ENCODE measurements around the gene SDK1. TPM values are rescaled to one million over a fixed set of nuclear protein-coding genes. Genes with fewer than 3 reads are reported as not detected.

Gene SDK1
- polyA plus RNA-seq, 2 of the 4 experiments (the other 2 are of a cell fraction) = 0.12 to 0.28 TPM

DNA sequence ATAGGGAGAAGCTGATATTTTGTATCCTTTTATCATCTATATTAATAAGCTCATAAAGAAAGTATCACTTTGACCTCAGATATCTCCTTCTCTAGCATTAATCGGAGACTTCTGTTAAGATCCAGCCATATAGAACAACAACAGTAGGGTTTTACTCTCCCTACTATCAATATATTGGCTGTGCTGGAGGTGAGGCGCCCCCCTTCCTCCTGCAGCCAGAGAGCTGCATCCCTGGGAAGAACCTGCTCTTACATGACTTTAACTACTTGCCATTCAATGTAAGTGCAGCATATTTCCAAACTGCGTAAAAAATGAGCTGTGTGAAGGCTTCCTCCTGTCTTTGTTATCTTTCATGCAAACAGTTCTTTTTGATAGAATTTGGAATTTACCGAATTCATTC lies 247.8 kb downstream of the SDK1 start:
- WGBS (ENCODE audit: missing lambda C conversion rate) = 25% methylated on average over 4 of the region's 4 CpGs
- ChIA-PET POLR2A (no interaction called here), CTCF (interaction anchor here (0.6 kb wide), 1 partner anchor 167 kb away, joined by 3 read pairs; no protein-coding TSS in a partner anchor)
- H3K4me3 ChIP-seq = no peak overlapping the region
- ATAC-seq (no peak), FAIRE-seq (no peak), DNase-seq (ENCODE audit: low read depth in 1 of 2, low spot score in 1 of 2) (no peak)
- no peak for TF ChIP-seq FOXS1 (CRISPR knock-in tag; IDR thresholded peaks at IDR 0.05)
- TF ChIP-seq KDM5A (IDR thresholded peaks at IDR 0.05) = no peak
- TF ChIP-seq JUNB (IDR thresholded peaks at IDR 0.05) = no peak
- no peak for TF ChIP-seq PHF8 (IDR thresholded peaks at IDR 0.05; ENCODE audit: borderline replicate concordance, low read depth)
- TF ChIP-seq RARB (CRISPR knock-in tag; IDR thresholded peaks at IDR 0.05) = no peak
- no peak for TF ChIP-seq GATA3 (IDR thresholded peaks at IDR 0.05; ENCODE audit: borderline replicate concordance)
- TF ChIP-seq EHF (CRISPR knock-in tag; IDR thresholded peaks at IDR 0.05) = no peak
- no peak for TF ChIP-seq FOSL2 (IDR thresholded peaks at IDR 0.05)
- no peak for TF ChIP-seq FOSL2 (CRISPR knock-in tag; IDR thresholded peaks at IDR 0.05)
- H3K4me2 ChIP-seq = no peak overlapping the region
- no peak overlapping the region for H3K27ac ChIP-seq
- no peaks in the 10 kb centered on the region for H3K9me3 ChIP-seq
- no peaks in the 10 kb centered on the region for H3K4me1 ChIP-seq

DNA sequence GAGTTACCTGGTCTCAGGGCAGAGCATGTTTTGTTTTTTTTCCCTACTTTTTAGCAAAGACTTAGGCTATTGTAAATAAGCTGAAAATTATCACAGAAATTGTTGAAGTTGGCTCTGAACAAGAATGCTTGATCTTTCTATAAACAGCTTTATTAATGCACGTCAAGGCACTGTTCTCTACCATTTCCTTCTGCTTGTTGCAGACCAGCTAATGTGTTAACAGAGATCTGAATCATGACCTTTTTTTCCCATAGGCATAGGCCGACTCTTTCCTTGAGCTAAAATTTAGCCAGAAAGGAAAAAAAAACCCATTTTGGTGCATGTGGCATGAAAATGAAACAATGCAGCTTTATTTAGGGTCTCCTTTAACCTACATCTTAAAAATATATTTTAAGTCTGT lies 248.5 kb downstream of the SDK1 start:
- H3K4me1 ChIP-seq = no peaks in the 10 kb centered on the region
- CTCF ChIA-PET = interaction anchor here (1.1 kb wide), 1 partner anchor 241 kb away, joined by 3 read pairs; no protein-coding TSS in a partner anchor
- no peaks in the 10 kb centered on the region; the same call in 2 of the 3 replicates for H3K9me3 ChIP-seq
- TF ChIP-seq HDAC2 (IDR thresholded peaks at IDR 0.05) (no peak), CHD2 (IDR thresholded peaks at IDR 0.05; ENCODE audit: low read length, partially characterized antibody) (no peak), RFX5 (IDR thresholded peaks at IDR 0.05) (no peak), ZC3H11A (IDR thresholded peaks at IDR 0.05) (no peak), EP300 (IDR thresholded peaks at IDR 0.05) (no peak), CBX2 (IDR thresholded peaks at IDR 0.05; ENCODE audit: borderline replicate concordance, low read depth) (no peak), HOXB5 (CRISPR knock-in tag; IDR thresholded peaks at IDR 0.05) (no peak), PHF8 (IDR thresholded peaks at IDR 0.05; ENCODE audit: borderline replicate concordance, low read depth) (no peak), GATA3 (IDR thresholded peaks at IDR 0.05; ENCODE audit: borderline replicate concordance) (no peak), FOSL2 (IDR thresholded peaks at IDR 0.05) (no peak), FOSL2 (CRISPR knock-in tag; IDR thresholded peaks at IDR 0.05) (no peak), ESRRA (IDR thresholded peaks at IDR 0.05; ENCODE audit: borderline replicate concordance, low read length) (no peak), FOXS1 (CRISPR knock-in tag; IDR thresholded peaks at IDR 0.05) (no peak), NR3C1 (IDR thresholded peaks at IDR 0.05) (no peak), SMC3 (IDR thresholded peaks at IDR 0.05) (no peak), JUNB (IDR thresholded peaks at IDR 0.05) (no peak), POLR2A (IDR thresholded peaks at IDR 0.05; ENCODE audit: low read length) (no peak), CBX8 (IDR thresholded peaks at IDR 0.05) (no peak), ZFP36 (IDR thresholded peaks at IDR 0.05; ENCODE audit: borderline replicate concordance, partially characterized antibody) (no peak)
- TF ChIP-seq, protein P1, sequence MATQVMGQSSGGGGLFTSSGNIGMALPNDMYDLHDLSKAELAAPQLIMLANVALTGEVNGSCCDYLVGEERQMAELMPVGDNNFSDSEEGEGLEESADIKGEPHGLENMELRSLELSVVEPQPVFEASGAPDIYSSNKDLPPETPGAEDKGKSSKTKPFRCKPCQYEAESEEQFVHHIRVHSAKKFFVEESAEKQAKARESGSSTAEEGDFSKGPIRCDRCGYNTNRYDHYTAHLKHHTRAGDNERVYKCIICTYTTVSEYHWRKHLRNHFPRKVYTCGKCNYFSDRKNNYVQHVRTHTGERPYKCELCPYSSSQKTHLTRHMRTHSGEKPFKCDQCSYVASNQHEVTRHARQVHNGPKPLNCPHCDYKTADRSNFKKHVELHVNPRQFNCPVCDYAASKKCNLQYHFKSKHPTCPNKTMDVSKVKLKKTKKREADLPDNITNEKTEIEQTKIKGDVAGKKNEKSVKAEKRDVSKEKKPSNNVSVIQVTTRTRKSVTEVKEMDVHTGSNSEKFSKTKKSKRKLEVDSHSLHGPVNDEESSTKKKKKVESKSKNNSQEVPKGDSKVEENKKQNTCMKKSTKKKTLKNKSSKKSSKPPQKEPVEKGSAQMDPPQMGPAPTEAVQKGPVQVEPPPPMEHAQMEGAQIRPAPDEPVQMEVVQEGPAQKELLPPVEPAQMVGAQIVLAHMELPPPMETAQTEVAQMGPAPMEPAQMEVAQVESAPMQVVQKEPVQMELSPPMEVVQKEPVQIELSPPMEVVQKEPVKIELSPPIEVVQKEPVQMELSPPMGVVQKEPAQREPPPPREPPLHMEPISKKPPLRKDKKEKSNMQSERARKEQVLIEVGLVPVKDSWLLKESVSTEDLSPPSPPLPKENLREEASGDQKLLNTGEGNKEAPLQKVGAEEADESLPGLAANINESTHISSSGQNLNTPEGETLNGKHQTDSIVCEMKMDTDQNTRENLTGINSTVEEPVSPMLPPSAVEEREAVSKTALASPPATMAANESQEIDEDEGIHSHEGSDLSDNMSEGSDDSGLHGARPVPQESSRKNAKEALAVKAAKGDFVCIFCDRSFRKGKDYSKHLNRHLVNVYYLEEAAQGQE (IDR thresholded peaks at IDR 0.05) = no peak
- POLR2A ChIA-PET = no interaction called here
- no peak for FAIRE-seq
- 41% methylated on average over 2 of the region's 2 CpGs for WGBS (ENCODE audit: missing lambda C conversion rate)
- ATAC-seq = no peak
- H3K4me2 ChIP-seq = no peak overlapping the region
- DNase-seq (ENCODE audit: low read depth in 1 of 2, low spot score in 1 of 2) = no peak
- H3K27ac ChIP-seq = no peak overlapping the region
- H3K4me3 ChIP-seq = no peak overlapping the region

DNA sequence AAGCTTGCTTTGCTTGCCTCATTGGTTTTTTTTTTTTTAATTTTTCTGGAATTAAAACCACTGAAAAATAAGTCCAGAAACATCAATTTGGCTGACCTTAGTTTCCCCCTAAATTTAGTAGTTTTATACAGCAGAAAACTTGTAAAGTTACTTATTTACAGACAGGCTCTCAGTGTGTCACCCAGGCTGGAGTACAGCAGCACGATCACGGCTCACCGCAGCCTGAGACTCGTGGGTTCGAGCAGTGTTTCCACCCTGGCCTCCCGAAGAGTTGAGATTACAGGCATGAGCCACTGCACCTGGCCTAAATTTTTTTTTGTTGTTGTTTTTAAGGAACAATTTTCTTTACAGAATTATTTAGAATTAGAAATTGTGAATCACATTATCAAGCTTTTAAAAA lies 250.5 kb downstream of the SDK1 start:
- ChIA-PET POLR2A (no interaction called here), CTCF (interaction anchor here (0.6 kb wide), 1 partner anchor 12 kb away, joined by 3 read pairs; no protein-coding TSS in a partner anchor)
- H3K4me2 ChIP-seq = no peak overlapping the region
- 50% methylated on average over 6 of the region's 6 CpGs for WGBS (ENCODE audit: missing lambda C conversion rate)
- no peak overlapping the region for H3K4me3 ChIP-seq
- H3K4me1 ChIP-seq = no peaks in the 10 kb centered on the region
- DNase-seq (ENCODE audit: low read depth in 1 of 2, low spot score in 1 of 2) = no peak
- no peak for TF ChIP-seq PHF8 (IDR thresholded peaks at IDR 0.05; ENCODE audit: borderline replicate concordance, low read depth)
- no peak for TF ChIP-seq CHD2 (IDR thresholded peaks at IDR 0.05; ENCODE audit: low read length, partially characterized antibody)
- no peak for TF ChIP-seq ZNF302 (CRISPR knock-in tag; IDR thresholded peaks at IDR 0.05)
- TF ChIP-seq POLR2A (IDR thresholded peaks at IDR 0.05; ENCODE audit: low read length) = no peak
- no peak for TF ChIP-seq CHD4 (IDR thresholded peaks at IDR 0.05; ENCODE audit: borderline replicate concordance)
- TF ChIP-seq TP53 (CRISPR knock-in tag; IDR thresholded peaks at IDR 0.05) = no peak
- H3K9me3 ChIP-seq = peaks cover 7% of the 10 kb centered on the region; the same call in 2 of the 3 replicates
- no peak for FAIRE-seq
- ATAC-seq = no peak
- no peak overlapping the region for H3K27ac ChIP-seq

Data from A549 (cell line).